C4-2B (cell line): ENCODE results near the gene CIRBP.

Experiments
- ZFX ChIP-seq: fragments of 450-650 bp; IDR thresholded peaks from 2 replicates; pipeline ENCODE4 v1.6.1; 2017
- TF ChIP-seq, protein P1 (sequence below): fragments of 450-650 bp; conservative IDR thresholded peaks from 2 replicates; pipeline ENCODE4 v1.5.1; 2017; ENCODE audit warnings: mild to moderate bottlenecking

DNA sequence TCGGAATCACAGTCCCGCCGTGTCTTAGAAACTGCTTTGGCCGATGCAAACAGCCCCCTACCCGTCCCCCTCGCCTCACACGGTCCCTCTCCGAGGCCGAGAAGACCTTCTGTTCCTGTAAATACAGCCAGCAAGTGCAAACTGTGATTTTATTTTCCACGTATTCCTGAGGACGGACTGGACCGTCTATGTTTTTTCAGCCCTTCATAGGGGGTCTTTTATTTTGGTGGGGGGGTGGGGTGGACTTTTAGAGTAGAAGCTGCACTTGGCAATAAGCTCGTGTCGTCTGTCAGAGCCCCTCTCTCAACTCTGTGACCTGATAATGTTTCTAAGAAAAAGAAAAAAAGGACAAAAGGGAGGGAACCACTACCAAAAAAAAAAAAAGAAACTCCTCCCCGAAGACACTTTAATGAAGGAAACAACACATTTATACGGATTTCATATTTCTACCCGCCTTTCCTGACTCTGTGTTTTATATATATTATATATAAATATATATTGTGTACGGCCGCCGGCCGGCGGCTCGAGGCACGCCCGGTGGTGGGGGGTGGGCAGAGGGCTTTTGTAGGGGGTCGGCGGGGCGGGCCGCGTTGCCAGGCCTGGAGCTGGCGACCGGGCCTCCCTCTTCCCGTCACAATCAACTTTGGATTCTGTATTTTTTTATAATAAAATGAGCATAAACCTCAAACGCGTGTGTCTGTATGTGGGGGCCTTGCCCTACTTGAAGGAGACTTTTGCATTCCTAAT, 31.8 kb downstream of the CIRBP start:
- TF ChIP-seq, protein P1, sequence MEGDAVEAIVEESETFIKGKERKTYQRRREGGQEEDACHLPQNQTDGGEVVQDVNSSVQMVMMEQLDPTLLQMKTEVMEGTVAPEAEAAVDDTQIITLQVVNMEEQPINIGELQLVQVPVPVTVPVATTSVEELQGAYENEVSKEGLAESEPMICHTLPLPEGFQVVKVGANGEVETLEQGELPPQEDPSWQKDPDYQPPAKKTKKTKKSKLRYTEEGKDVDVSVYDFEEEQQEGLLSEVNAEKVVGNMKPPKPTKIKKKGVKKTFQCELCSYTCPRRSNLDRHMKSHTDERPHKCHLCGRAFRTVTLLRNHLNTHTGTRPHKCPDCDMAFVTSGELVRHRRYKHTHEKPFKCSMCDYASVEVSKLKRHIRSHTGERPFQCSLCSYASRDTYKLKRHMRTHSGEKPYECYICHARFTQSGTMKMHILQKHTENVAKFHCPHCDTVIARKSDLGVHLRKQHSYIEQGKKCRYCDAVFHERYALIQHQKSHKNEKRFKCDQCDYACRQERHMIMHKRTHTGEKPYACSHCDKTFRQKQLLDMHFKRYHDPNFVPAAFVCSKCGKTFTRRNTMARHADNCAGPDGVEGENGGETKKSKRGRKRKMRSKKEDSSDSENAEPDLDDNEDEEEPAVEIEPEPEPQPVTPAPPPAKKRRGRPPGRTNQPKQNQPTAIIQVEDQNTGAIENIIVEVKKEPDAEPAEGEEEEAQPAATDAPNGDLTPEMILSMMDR = no peak
- no peak for TF ChIP-seq ZFX
